ENCODE data around the gene SCTR.

GRCh38 chr2:119521433-119522050, 2.7 kb downstream of the SCTR start:
- TF ChIP-seq, protein P1, sequence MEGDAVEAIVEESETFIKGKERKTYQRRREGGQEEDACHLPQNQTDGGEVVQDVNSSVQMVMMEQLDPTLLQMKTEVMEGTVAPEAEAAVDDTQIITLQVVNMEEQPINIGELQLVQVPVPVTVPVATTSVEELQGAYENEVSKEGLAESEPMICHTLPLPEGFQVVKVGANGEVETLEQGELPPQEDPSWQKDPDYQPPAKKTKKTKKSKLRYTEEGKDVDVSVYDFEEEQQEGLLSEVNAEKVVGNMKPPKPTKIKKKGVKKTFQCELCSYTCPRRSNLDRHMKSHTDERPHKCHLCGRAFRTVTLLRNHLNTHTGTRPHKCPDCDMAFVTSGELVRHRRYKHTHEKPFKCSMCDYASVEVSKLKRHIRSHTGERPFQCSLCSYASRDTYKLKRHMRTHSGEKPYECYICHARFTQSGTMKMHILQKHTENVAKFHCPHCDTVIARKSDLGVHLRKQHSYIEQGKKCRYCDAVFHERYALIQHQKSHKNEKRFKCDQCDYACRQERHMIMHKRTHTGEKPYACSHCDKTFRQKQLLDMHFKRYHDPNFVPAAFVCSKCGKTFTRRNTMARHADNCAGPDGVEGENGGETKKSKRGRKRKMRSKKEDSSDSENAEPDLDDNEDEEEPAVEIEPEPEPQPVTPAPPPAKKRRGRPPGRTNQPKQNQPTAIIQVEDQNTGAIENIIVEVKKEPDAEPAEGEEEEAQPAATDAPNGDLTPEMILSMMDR (CRISPR knock-in tag; IDR thresholded peaks at IDR 0.05), result no peak
- TF ChIP-seq SMAD3 (CRISPR knock-in tag; IDR thresholded peaks at IDR 0.05) (no peak), PRDM15 (CRISPR knock-in tag; IDR thresholded peaks at IDR 0.05) (no peak), ZSCAN29 (CRISPR knock-in tag; conservative IDR thresholded peaks at IDR 0.05) (no peak), PTBP1 (IDR thresholded peaks at IDR 0.05; ENCODE audit: low read depth, low read length, poor library complexity, severe bottlenecking) (no peak), MLX (CRISPR knock-in tag; IDR thresholded peaks at IDR 0.05) (no peak), MIER2 (CRISPR knock-in tag; IDR thresholded peaks at IDR 0.05) (no peak), POLR2A (IDR thresholded peaks at IDR 0.05; ENCODE audit: insufficient read depth in 1 of 2, low read depth in 2 of 2, low read length in 2 of 2) (no peak), RBFOX2 (IDR thresholded peaks at IDR 0.05; ENCODE audit: low read depth, low read length) (no peak), IKZF4 (CRISPR knock-in tag; IDR thresholded peaks at IDR 0.05; ENCODE audit: borderline replicate concordance, low read depth, not compliant biosample characterization) (no peak), FOXP4 (CRISPR knock-in tag; IDR thresholded peaks at IDR 0.05) (no peak), CBX1 (IDR thresholded peaks at IDR 0.05; ENCODE audit: low read depth) (no peak)
